Left lung (tissue), 10 donors: ENCODE measurements around the gene MAEL. TPM values are rescaled to one million over a fixed set of nuclear protein-coding genes. Genes with fewer than 3 reads are reported as not detected.
A peak's percentile ranks its signal among the peaks of the same experiment; 100 is the strongest.
"Not testable (repeated sequence)": the region's sequence is repeated elsewhere in the genome, so short reads cannot be mapped to it uniquely, and the experiment has no call there.

Experiments
- ATAC-seq: fragments of 200-7000 bp; cut with Tn5 transposase; one replicate; pipeline ENCODE4 v1.9.1; 2020; ENCODE audit warnings: moderate library complexity
- DNase-seq, 4 donors: peaks; one replicate each; pipeline ENCODE4 v3.0.0-alpha.2; 2013 to 2020
- H3K27ac ChIP-seq, 2 donors: fragments of 200-600 bp; sonication (generic) in 1 of 2; one replicate each; pipeline versions ENCODE4 v1.5.0 to v1.8.0; 2020 to 2021
- H3K27me3 ChIP-seq, 2 donors: fragments of 200-600 bp; sonication (generic) in 1 of 2; one replicate each; pipeline versions ENCODE4 v1.5.0 to v1.8.0; 2020 to 2021
- H3K36me3 ChIP-seq, 2 donors: fragments of 200-600 bp; sonication (generic) in 1 of 2; one replicate each; pipeline versions ENCODE4 v1.5.0 to v1.8.0; 2020 to 2021
- H3K4me1 ChIP-seq, 2 donors: fragments of 200-600 bp; one replicate each; pipeline ENCODE4 v1.8.0; 2021
- H3K4me3 ChIP-seq, 2 donors: fragments of 200-600 bp; sonication (generic) in 1 of 2; one replicate each; pipeline versions ENCODE4 v1.5.0 to v1.8.0; 2020 to 2021; ENCODE audit warnings: mild to moderate bottlenecking in 1 of 2
- H3K9me3 ChIP-seq, 2 donors: fragments of 200-600 bp; sonication (generic) in 1 of 2; one replicate each; pipeline versions ENCODE4 v1.5.0 to v1.8.0; 2020 to 2021
- CTCF ChIP-seq, 2 donors: fragments of 200-600 bp; sonication (generic) in 1 of 2; IDR thresholded peaks; one replicate each; pipeline versions ENCODE4 v1.5.0 to v1.8.0; 2021; ENCODE audit warnings: antibody characterized with exemption in 2 of 2
- intact Hi-C, 2 donors: fragments of 100-400 bp; cut with DNase I; formaldehyde crosslinking; loops; one replicate each; pipeline versions ENCODE4 v1.11.2 to v1.14.2; 2022
- polyA plus RNA-seq, 6 donors: library from polyadenylated mRNA; unstranded; fragments of 120-200 nt; gene quantifications; one replicate each; pipeline ENCODE4 v1.2.1, GENCODE V29; 2013; ENCODE audit not compliant: insufficient read length in 6 of 6
- total RNA-seq, 2 donors: library from RNA; stranded (reverse); fragmentation: NEBNext Ultra II Directional; extraction: Animal tissue kit (Norgen Biotek cat#: 25700); gene quantifications; one replicate each; pipeline ENCODE4 v1.2.1, GENCODE V29; 2021
- donor health status: DM: no; HTN: yes; CAD: no.
- donor health status: DM: no; HTN: no; CAD: no.

The MAEL gene
- total and polyA plus RNA-seq, 8 donors: 0.11 to 0.47 (median 0.25) TPM; not detected in 3

- no peaks in the 10 kb centered on the region for H3K9me3 ChIP-seq
- TF ChIP-seq CTCF (IDR thresholded peaks at IDR 0.05): no peak
- no peaks in the 10 kb centered on the region for H3K27me3 ChIP-seq
- ATAC-seq (no peak), DNase-seq (no peak)
- H3K4me3 ChIP-seq: no peak overlapping the region
- intact Hi-C loops: no loop called here
- no peaks in the 10 kb centered on the region for H3K4me1 ChIP-seq
- H3K36me3 ChIP-seq: no peaks in the 10 kb centered on the region
- no peak overlapping the region for H3K27ac ChIP-seq
Measured at GRCh38 chr1:167012570-167012969, 23.5 kb downstream of the MAEL start.

- TF ChIP-seq CTCF (IDR thresholded peaks at IDR 0.05): no peak
- DNase-seq (no peak), ATAC-seq (no peak)
- no peaks in the 10 kb centered on the region for H3K36me3 ChIP-seq
- no peaks in the 10 kb centered on the region for H3K27me3 ChIP-seq
- H3K4me3 ChIP-seq: no peak overlapping the region
- no peak overlapping the region for H3K27ac ChIP-seq
- intact Hi-C loops: no loop called here
- no peaks in the 10 kb centered on the region for H3K9me3 ChIP-seq
- no peaks in the 10 kb centered on the region for H3K4me1 ChIP-seq
Measured at GRCh38 chr1:167013108-167013929, 24.2 kb downstream of the MAEL start.

DNA sequence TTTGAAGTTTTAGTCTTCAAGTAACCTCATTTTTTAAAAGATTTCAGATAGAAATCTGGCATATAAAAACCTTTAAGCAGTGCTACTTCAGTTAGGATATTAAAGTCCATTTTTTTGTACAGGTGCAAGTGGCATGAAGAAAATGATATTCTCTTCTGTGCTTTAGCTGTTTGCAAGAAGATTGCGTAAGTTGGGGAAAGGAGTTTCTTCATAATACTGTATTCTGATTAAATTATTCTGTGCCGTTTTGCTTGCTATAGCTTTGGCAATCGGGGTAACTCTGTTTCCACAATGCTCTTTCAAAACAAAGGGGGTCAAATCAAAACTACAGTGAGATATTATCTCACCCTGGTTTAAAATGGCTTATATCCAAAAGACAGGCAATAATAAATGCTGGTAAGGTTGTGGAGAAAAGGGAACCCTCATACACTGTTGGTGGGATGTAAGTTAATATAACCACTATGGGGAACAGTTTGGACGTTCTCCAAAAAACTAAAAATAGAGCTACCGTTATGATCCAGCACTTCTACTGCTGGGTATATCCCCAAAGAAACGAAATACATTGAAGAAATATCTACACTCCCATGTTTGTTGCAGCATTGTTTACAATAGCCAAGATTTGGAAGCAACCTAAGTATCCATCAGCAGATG lies 27.1 kb downstream of the MAEL start:
- Histone ChIP-seq H3K27me3 (no peaks in the 10 kb centered on the region), H3K4me1 (no peaks in the 10 kb centered on the region), H3K9me3 (no peaks in the 10 kb centered on the region), H3K27ac (no peak overlapping the region), H3K36me3 (no peaks in the 10 kb centered on the region), H3K4me3 (no peak overlapping the region)
- TF ChIP-seq CTCF (IDR thresholded peaks at IDR 0.05): no peak
- no peak for ATAC-seq
- intact Hi-C loops: no loop called here
- no peak for DNase-seq

- H3K4me1 ChIP-seq: no peaks in the 10 kb centered on the region
- no peak for TF ChIP-seq CTCF (IDR thresholded peaks at IDR 0.05)
- no peaks in the 10 kb centered on the region for H3K36me3 ChIP-seq
- H3K4me3 ChIP-seq: no peak overlapping the region
- H3K27ac ChIP-seq: no peak overlapping the region
- H3K9me3 ChIP-seq: no peaks in the 10 kb centered on the region
- peaks cover 0 to 7% of the 10 kb centered on the region in 2 donors for H3K27me3 ChIP-seq
- DNase-seq (no peak), ATAC-seq (no peak)
- intact Hi-C loops: no loop called here
Measured at GRCh38 chr1:167022384-167022783, 33.3 kb downstream of the MAEL start.

DNA sequence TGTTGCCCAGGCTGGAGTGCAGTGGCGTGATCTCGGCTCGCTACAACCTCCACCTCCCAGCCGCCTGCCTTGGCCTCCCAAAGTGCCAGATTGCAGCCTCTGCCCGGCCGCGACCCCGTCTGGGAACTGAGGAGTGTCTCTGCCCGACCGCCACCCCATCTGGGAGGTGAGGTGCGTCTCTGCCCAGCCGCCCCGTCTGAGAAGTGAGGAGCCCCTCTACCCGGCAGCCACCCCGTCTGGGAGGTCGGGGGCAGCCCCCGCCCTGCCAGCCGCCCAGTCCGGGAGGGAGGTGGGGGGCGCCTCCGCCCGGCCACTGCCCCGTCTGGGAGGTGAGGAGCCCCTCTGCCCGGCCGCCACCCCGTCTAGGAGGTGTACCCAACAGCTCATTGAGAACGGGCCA lies 40.5 kb downstream of the MAEL start:
- peak in 1 of 4 donors; percentile 63 for DNase-seq
- intact Hi-C loops, H3K4me3 ChIP-seq, H3K9me3 ChIP-seq, H3K27ac ChIP-seq, H3K36me3 ChIP-seq, H3K4me1 ChIP-seq, ATAC-seq: not testable (repeated sequence)
- H3K27me3 ChIP-seq: peaks cover 0 to 14% of the 10 kb centered on the region in 2 donors
